ENCODE measurements around the gene IL36B.

DNA sequence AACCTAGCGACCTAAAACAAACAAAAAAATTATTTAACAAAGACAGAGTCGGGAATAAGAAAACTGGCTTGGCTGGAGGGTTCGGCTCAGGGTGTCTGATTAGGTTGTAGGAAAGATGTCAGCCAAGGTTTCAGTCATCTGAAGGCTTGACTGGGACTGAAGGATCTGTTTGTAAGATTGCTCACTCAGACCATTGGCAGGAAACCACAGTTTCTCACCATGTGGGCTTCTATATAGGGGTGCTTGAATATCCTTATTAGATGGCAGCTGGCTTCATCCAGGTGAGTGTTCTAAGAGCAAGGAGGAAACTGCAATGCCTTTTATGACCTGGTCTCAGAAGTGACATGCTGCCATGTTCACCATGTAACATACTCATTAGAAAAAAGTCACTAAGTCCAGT is 999 bp upstream of the IL36B start:
- TF ChIP-seq, protein P1, sequence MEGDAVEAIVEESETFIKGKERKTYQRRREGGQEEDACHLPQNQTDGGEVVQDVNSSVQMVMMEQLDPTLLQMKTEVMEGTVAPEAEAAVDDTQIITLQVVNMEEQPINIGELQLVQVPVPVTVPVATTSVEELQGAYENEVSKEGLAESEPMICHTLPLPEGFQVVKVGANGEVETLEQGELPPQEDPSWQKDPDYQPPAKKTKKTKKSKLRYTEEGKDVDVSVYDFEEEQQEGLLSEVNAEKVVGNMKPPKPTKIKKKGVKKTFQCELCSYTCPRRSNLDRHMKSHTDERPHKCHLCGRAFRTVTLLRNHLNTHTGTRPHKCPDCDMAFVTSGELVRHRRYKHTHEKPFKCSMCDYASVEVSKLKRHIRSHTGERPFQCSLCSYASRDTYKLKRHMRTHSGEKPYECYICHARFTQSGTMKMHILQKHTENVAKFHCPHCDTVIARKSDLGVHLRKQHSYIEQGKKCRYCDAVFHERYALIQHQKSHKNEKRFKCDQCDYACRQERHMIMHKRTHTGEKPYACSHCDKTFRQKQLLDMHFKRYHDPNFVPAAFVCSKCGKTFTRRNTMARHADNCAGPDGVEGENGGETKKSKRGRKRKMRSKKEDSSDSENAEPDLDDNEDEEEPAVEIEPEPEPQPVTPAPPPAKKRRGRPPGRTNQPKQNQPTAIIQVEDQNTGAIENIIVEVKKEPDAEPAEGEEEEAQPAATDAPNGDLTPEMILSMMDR (IDR thresholded peaks at IDR 0.05; ENCODE audit: low read depth, low read length, poor library complexity, severe bottlenecking) = no peak
- no peak for TF ChIP-seq EZH2phosphoT487 (IDR thresholded peaks at IDR 0.05; ENCODE audit: borderline replicate concordance, low read length)

Measured in DOHH2 (cell line).